NB4 (cell line): ENCODE results near the gene HMGCL.

Experiments
- DNase-seq: peaks from one replicate; pipeline ENCODE4 v3.0.0; 2010; ENCODE audit warnings: low read depth
- H3K4me3 ChIP-seq: one replicate; pipeline ENCODE4 v1.5.1; 2011; ENCODE audit warnings: mild to moderate bottlenecking, low read depth, low read length, moderate library complexity
- CTCF ChIP-seq: IDR thresholded peaks from one replicate; pipeline ENCODE4 v1.5.1; 2012; ENCODE audit warnings: low read depth, low read length
- MAX ChIP-seq: IDR thresholded peaks from 2 replicates; pipeline ENCODE4 v1.6.1; 2011; ENCODE audit warnings: low read depth, low read length
- MYC ChIP-seq: IDR thresholded peaks from 2 replicates; pipeline ENCODE4 v1.6.1; 2011; ENCODE audit warnings: low read depth, low read length
- POLR2A ChIP-seq: IDR thresholded peaks from 2 replicates; pipeline ENCODE4 v1.6.1; 2011; ENCODE audit warnings: mild to moderate bottlenecking; ENCODE audit not compliant: insufficient read length; ENCODE audit errors: extremely low read depth

The HMGCL gene

DNA sequence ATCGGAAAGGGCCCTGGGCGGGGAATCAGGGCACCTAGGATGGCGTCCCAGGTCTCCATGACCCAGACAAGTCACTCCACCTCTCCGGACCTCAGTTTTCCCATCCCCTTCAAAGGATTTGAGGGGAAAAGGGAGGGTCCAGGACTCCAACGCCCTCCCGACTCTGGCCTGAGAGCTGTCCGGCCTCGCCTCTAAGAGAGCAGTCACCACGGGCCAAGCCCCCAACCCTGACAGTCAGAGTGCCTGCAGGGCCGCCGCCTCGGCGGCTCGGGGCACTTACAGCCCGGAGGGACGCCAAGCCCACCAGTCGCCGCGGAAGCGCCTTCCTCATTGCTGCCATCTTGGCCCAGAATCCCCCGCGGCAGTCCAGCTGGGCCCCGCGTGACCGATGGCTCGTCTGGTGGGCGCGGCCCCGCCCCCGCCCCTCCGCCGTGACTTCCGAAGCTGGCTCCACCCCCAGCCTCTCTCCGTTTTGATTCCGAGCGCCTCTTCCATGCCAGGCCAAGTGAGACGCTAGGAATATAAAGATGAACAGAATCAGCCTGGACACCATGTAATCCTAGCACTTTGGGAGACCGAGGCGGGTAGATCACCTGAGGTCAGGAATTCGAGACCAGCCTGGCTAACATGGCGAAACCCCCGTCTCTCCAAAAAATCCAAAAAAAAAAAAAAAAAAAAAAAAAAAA, at the start of gene HMGCL:
Gene HMGCL (minus strand): TSS at position 354 of the 686 bp plus-strand sequence. CDS start 14 bp downstream, at position 340.
- DNase-seq: peak; percentile 92
- TF ChIP-seq MYC (peak; percentile 62), CTCF (no peak), POLR2A (peak; percentile 86), MAX (peak; percentile 76)
- H3K4me3 ChIP-seq: peak within 1 kb of the TSS; percentile 79

DNA sequence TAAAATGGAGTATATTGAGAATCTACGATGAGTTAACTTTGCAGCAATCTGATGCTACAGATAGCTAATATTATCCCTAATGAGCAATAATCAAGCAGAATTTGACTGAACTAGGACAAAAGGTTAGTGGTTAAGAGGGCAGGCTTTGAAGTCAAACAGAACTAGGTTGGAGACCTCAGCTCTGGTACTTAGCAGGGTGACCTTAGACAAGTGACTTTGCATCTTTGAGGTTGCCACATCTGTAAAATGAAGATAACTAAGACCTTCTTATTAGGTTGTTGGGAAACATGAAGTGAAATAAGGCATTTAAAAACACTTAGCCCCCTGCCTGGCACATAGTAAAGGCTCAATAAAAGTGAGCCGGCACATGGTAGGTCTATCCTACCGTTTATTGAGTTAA, 47.2 kb upstream of the HMGCL start:
- H3K4me3 ChIP-seq: no peak overlapping the region

DNA sequence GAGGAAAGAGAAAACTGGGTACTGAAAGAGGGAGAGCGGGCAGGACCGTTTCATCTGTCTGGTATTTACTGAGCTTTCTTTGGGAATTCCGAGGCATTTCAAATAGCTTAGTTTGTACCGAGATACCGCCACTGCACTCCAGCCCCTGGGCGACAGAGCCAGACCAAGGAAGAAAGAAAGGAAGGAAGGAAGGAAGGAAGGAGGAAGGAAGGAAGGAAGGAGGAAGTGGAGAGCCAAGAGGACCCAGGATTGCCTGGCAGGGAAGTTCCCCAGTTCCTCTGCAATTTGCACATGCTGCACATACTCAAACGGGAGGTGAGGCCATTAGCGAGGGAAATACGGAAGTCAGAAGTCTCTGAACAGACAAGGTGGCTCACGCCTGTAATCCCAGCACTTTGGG, 43.8 kb upstream of the HMGCL start:
- peak overlapping the region; percentile 44 for H3K4me3 ChIP-seq
- TF ChIP-seq CTCF: no peak
- no peak for TF ChIP-seq POLR2A
- DNase-seq: no peak

More for the DNA sequence above, 47.2 kb upstream of the HMGCL start:
- no peak for DNase-seq
- TF ChIP-seq POLR2A (no peak), MAX (no peak), MYC (no peak), CTCF (no peak)

DNA sequence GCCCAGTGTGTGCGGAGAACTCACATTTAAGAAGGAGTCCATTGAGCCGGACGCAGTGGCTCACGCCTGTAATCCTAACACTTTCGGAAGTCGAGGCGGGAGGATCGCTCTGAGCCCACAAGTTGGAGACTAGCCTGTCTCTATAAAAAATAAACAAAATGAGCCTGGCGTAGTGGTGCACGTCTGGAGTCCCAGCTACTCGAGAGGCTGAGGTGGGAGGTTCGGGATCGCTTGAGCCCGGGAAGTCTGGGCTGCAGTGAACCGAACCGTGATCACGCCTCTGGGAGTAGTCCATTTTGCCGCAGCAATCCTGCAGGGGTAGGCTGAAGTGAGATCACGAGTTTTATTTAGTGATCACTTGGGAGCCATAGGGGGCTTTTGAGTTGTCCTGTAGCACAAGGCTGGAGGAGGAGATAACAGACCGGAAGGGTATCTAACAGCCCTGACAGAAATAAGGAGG, 43.4 kb upstream of the HMGCL start:
- no peak for DNase-seq
- H3K4me3 ChIP-seq: peak overlapping the region; percentile 44
- TF ChIP-seq POLR2A: no peak
- TF ChIP-seq MYC: no peak
- no peak for TF ChIP-seq MAX
- TF ChIP-seq CTCF: no peak

DNA sequence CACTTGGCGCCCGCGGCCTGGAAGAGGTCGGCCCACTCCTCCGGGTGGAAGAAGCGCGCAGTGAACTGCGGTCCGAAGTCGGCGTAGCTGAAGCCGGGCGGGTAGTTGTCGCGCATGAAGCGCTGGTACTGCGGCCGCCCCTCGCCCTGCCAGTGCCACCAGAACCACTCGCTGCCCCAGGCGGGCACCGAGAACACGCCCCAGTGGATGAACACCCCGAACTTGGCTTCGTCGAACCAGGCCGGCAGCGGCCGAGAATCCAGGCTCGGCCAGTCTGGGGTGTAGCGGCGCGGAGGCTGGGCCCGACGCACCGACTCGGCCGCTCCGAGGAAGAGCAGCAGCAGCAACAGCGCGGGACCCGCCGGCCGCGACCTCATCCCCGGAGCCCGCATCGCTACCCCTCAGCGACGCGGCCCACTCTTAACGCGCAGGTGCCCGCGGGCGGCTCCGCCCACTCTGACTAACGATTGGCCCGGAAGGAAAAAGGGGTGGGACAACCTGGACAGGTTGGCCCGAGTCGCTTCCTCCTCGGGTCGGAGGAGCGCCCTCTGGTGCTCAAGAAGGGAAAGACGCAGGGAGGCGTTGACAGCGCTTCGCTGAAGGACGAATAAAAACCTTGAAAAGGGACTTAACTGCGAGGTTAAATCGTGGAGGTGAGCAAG, 42.8 kb upstream of the HMGCL start, which contains the start of gene FUCA1:
Gene FUCA1 (minus strand): TSS at position 396 of the 662 bp plus-strand sequence. CDS start 4 bp downstream, at position 392.
- DNase-seq: peak; percentile 93

More for the DNA sequence above, 42.8 kb upstream of the HMGCL start, which contains the start of gene FUCA1:
- TF ChIP-seq MAX: no peak
- TF ChIP-seq CTCF: peak; percentile 84
- H3K4me3 ChIP-seq: peak within 1 kb of the TSS; percentile 57
